Jurkat, Clone E6-1 (cell line): ENCODE results near the gene AUTS2.
A peak's percentile ranks its signal among the peaks of the same experiment; 100 is the strongest.

ENCODE experiments used
- DNase-seq: peaks from one replicate; pipeline ENCODE4 v3.0.0-alpha.2; 2011; ENCODE audit warnings: low read depth, low spot score
- H3K4me3 ChIP-seq: 2 replicates; pipeline ENCODE4 v1.5.1; 2011; ENCODE audit warnings: mild to moderate bottlenecking, low read length, control low read depth, moderate library complexity

Gene AUTS2

GRCh38 chr7:70294211-70294911 lies 696.1 kb downstream of the AUTS2 start:
- H3K4me3 ChIP-seq: no peak overlapping the region
- no peak for DNase-seq

DNA sequence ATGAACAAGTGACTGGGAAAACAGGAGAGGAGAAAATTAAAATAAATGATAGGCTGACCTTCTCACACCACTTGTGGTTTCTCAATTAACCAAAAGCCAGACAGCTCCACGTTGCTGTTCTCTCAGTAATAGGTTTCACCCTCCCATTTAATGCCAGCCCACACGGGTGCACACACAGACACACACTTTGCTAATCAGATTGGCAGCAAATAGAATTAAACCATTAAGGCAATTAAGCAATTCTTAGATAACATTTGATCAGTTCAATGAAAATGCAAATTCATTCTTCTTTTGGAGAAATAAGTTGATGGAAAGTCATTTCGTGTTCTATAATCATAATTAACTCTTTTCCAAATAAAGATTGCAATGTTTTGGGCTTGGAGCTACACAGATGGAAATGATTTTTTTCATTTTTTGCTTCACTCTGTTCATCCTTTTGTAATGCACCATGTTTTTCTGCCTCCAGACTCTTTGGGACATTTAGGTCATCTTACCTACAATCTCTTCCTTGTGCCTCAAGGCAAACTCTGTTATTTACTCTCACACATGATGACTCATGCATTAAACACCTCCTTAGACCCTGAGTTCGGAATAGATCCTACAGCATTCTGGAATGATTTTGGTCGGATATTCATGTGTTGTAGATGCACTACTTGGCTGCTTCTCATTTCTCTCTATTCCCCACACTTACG lies 700.7 kb downstream of the AUTS2 start:
- no peak for DNase-seq
- H3K4me3 ChIP-seq: no peak overlapping the region

DNA sequence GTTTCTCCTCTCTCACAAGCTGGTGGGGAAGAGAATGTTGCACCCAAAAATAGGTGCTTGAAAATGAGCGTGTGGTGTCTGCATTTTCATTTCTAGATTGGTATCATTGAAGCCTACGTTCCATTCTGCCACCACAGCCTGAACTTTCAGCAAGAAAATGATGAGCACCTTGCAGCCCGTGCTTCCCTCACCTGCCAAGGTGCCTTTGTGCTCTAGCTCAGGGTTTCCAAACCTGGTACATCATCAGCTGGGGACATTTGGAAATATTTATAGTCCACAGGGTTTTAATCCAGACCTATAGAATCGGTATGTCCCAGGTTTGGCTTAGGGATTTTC lies 701.2 kb downstream of the AUTS2 start:
- no peak for DNase-seq
- H3K4me3 ChIP-seq: no peak overlapping the region

DNA sequence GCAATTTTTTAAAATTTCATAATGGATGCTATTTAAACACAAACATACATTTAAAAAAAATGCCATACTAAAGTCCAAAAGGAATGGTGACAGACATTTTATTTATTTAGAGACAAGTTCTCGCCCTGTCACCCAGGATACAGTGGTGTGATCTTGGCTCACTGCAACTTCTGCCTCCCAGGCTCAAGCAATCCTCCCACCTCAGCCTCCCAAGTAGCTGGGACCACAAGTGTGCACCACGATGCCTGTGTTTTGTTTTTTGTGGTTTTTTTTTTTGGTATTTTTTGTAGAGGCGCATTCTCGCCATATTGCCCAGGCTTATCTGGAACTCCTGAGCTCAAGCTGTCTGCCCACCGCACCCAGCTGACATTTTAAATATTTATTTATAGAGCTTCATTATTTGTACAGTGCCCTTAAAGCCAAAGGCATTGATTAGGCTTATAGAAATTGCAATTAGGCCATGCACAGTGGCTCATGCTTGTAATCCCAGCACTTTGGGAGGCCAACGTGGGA lies 703.5 kb downstream of the AUTS2 start:
- peak; percentile 23 for DNase-seq
- no peak overlapping the region for H3K4me3 ChIP-seq

DNA sequence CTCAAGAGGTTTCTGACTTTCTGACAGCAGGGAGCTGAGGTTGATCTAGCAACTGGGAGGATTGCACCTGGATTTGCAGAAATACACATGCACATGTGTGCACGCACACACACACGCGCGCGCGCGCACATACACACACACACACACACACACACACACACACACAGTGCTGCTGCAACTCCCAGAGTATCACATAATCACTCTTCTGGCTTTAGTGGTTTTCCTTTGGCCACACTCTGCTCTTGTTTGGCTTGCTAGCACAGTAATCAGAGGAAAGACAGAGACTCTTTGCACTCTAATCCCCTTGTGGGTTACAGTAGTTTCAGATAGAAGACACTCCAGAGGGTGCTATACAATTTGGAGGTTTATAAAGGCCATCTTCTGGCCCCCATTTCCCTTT lies 705.0 kb downstream of the AUTS2 start:
- no peak for DNase-seq
- H3K4me3 ChIP-seq: no peak overlapping the region

DNA sequence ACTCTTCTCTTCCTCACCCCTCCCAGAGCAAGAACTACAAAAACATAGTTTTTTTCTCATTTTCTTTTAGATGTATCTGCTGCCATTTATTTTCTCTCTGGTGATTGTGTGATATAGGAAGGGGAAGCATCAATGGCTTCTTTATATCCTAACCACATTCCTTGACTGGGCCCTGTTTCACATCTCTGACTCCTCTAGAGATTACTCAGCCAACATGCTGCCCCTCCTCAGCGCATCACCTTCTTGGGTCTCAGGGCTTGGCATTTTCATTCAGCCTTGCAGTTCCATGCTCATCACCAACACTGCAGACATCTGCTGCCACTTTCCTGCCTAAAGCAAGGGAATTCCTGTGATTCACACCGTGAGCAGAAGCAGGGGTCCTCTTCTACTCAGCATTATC lies 705.5 kb downstream of the AUTS2 start:
- H3K4me3 ChIP-seq: no peak overlapping the region
- no peak for DNase-seq

GRCh38 chr7:70306173-70306572 lies 707.9 kb downstream of the AUTS2 start:
- H3K4me3 ChIP-seq: no peak overlapping the region
- no peak for DNase-seq

DNA sequence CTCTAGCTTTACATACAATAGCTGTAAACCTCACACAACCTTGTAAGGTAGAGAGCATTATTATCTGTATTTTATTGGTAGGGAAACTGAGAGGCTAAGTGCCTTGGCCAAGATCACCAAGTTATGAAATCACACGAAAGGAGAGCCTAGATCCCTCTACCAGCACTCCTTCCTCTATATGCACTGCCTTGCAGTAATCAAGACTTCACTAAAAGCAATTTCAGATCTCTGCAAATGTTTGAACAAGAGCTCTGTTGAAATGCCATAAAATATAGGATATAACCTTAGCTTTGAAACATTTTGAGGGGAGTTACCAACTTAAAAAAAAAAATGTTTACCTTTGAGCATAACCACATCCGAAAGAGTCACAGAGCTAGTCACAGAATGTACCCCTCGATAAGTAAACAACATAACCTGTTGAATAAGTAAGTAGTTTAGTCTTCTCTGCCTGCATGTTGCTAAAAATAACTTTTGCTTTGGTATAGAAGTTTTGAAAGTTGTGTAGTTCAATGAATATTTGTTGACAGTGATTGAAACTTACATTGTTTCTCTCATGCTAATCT lies 709.4 kb downstream of the AUTS2 start:
- no peak for DNase-seq
- no peak overlapping the region for H3K4me3 ChIP-seq

GRCh38 chr7:70312336-70312735 lies 714.1 kb downstream of the AUTS2 start:
- DNase-seq: peak; percentile 15
- H3K4me3 ChIP-seq: no peak overlapping the region

- DNase-seq: no peak
These were observed 715.0 kb downstream of the AUTS2 start for GRCh38 chr7:70313271-70313670.

GRCh38 chr7:70313687-70314086 lies 715.4 kb downstream of the AUTS2 start:
- no peak overlapping the region for H3K4me3 ChIP-seq

More at GRCh38 chr7:70313271-70313670, 715.0 kb downstream of the AUTS2 start:
- no peak overlapping the region for H3K4me3 ChIP-seq

GRCh38 chr7:70314221-70314620 lies 715.9 kb downstream of the AUTS2 start:
- no peak overlapping the region for H3K4me3 ChIP-seq
- no peak for DNase-seq

More at GRCh38 chr7:70313687-70314086, 715.4 kb downstream of the AUTS2 start:
- no peak for DNase-seq

DNA sequence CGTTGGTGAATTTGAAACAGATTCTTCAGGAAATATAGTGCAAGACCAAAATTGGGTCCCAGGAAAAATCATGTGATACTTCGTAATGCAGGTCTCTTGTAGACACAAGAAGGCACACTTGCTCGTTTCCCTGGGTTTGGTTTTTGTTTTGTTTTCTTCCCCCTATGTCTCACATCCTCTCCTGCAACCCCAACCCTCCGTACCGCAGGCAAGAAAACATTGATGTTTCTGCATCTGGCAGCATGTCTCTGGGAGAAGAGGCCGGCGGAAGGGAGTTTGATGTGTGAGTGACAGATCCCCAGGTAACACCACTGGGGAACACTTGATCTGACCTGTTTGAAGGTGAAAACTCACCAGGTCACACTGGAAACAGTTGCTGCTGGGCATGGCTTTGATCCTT lies 718.5 kb downstream of the AUTS2 start:
- no peak for DNase-seq
- no peak overlapping the region for H3K4me3 ChIP-seq

GRCh38 chr7:70317356-70317755 lies 719.1 kb downstream of the AUTS2 start:
- DNase-seq: no peak
- H3K4me3 ChIP-seq: no peak overlapping the region

DNA sequence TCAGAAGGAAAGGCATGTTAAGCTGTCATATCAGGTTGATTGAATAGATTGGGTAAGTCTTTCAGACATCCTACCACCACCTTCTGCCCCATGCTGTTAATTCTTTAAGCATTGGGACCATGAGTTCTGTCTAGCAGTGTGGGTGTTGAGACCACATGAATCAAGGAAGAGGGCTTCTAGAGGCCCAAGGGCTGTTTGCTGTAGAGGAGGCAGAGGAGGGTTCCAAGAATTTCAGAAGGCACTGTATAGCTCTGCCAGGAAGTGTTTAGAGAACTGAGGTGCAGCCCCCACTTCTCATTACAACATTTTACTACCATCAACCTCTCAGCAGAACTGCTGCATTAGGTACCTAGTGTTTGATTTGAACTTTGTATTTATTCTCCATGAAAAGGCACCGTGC lies 720.2 kb downstream of the AUTS2 start:
- no peak overlapping the region for H3K4me3 ChIP-seq
- DNase-seq: no peak

GRCh38 chr7:70319057-70319456 lies 720.8 kb downstream of the AUTS2 start:
- DNase-seq: no peak
- no peak overlapping the region for H3K4me3 ChIP-seq

- DNase-seq: no peak
- no peak overlapping the region for H3K4me3 ChIP-seq
These were observed 722.8 kb downstream of the AUTS2 start for GRCh38 chr7:70321016-70321590.

DNA sequence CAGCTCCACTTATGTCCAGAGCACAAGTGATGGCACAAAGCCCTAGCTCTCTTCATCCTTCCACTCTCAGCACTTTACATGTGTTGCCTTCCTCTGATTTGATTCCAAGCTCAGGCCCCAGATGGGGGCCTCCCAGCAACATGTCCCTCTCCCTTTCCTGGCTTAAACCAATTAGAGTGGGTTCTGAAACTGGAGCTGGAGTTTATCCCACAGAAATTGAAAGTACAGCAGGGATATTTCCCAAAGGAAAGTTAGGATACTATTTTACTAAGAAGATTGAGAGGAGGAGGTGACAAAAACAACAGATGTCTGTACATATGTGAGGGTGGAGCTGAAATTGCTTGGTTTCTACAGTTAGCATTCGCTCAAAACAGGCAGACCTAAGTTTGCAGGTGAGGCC lies 724.6 kb downstream of the AUTS2 start:
- no peak for DNase-seq
- no peak overlapping the region for H3K4me3 ChIP-seq

- no peak for DNase-seq
- no peak overlapping the region for H3K4me3 ChIP-seq
These were observed 727.3 kb downstream of the AUTS2 start for GRCh38 chr7:70325509-70326101.

DNA sequence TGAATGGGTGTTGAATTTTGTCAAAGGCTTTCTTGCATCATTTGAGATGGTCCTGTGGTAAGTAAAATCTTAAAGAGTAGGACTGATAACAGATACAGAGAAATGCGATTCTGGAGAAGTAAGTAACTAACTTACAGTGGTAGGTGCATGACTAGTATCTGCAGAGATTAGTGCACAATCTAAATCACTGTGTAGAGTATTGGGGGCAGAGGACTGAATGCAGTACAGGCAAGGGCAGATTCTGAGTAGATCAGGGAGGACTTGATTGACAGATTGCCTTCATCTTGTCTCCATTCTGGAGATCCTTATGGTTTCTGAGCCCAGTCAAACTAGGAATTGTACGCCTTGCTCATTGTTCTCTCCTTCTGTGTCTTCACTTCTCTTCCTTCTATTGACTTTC lies 736.0 kb downstream of the AUTS2 start:
- no peak for DNase-seq
- no peak overlapping the region for H3K4me3 ChIP-seq
